AG04449 (cell line): Measurements from ENCODE around the gene ZSCAN30.

Experiments
- CTCF ChIA-PET: fragments of 350-600 bp; formaldehyde crosslinking; extraction: SDS; loops from one replicate; lab custom pipeline; 2021; ENCODE audit warnings: antibody characterized with exemption; lab: Yijun Ruan, JAX
- POLR2A ChIA-PET: fragments of 400-600, 350-600 bp; formaldehyde crosslinking; extraction: SDS; loops from one replicate; lab custom pipeline; 2020; ENCODE audit warnings: antibody characterized with exemption, inconsistent platforms; lab: Yijun Ruan, JAX
- DNase-seq: peaks from one replicate; pipeline ENCODE4 v3.0.0-alpha.2; 2010; ENCODE audit warnings: low read depth, low spot score
- H3K4me3 ChIP-seq: 2 replicates; pipeline ENCODE4 v1.5.1; 2011; ENCODE audit warnings: low read depth, mild to moderate bottlenecking, control low read depth, low read length
- CTCF ChIP-seq: IDR thresholded peaks from one replicate; pipeline ENCODE4 v1.5.1; 2011; ENCODE audit warnings: mild to moderate bottlenecking, moderate library complexity, low read length, control low read depth, inconsistent platforms; ENCODE audit not compliant: insufficient read depth; ENCODE audit errors: missing control alignments

The ZSCAN30 gene

GRCh38 chr18:35276267-35276666, 13.8 kb downstream of the ZSCAN30 start:
- ChIA-PET CTCF (no interaction called here), POLR2A (no interaction called here)
- no peak for TF ChIP-seq CTCF
- DNase-seq: no peak
- H3K4me3 ChIP-seq: no peak overlapping the region

- no peak for DNase-seq
- no peak overlapping the region for H3K4me3 ChIP-seq
- ChIA-PET CTCF (no interaction called here), POLR2A (no interaction called here)
- TF ChIP-seq CTCF: no peak
Measured at GRCh38 chr18:35271656-35272055, 18.4 kb downstream of the ZSCAN30 start.

- POLR2A ChIA-PET: no interaction called here
- TF ChIP-seq CTCF: no peak
- DNase-seq: no peak
- CTCF ChIA-PET: no interaction called here
- H3K4me3 ChIP-seq: no peak overlapping the region
Measured at GRCh38 chr18:35268821-35269220, 21.2 kb downstream of the ZSCAN30 start.

- H3K4me3 ChIP-seq: peak overlapping the region; percentile 44
- ChIA-PET CTCF (no interaction called here), POLR2A (no interaction called here)
- no peak for DNase-seq
- TF ChIP-seq CTCF: no peak
Measured at GRCh38 chr18:35267809-35268208, 22.2 kb downstream of the ZSCAN30 start.

GRCh38 chr18:35267161-35267651, 22.8 kb downstream of the ZSCAN30 start:
- TF ChIP-seq CTCF: no peak
- peak overlapping the region; percentile 45 for H3K4me3 ChIP-seq
- ChIA-PET CTCF (interaction anchor here (0.7 to 1.2 kb wide), 2 partner anchors 25 to 36 kb away, joined by 3 to 4 read pairs; no protein-coding TSS in a partner anchor), POLR2A (no interaction called here)
- DNase-seq: no peak

- ChIA-PET CTCF (interaction anchor here (1.2 kb wide), 1 partner anchor 18 kb away, joined by 5 read pairs; no protein-coding TSS in a partner anchor), POLR2A (no interaction called here)
- DNase-seq: no peak
- no peak for TF ChIP-seq CTCF
- H3K4me3 ChIP-seq: no peak overlapping the region
Measured at GRCh38 chr18:35264409-35264808, 25.6 kb downstream of the ZSCAN30 start.
